GM10847 (cell line): ENCODE data around the gene SNX8.

Source experiments
- POLR2A ChIP-seq: IDR thresholded peaks from 2 replicates; pipeline ENCODE4 v1.6.1; 2011; ENCODE audit not compliant: insufficient read length; ENCODE audit errors: extremely low read depth

Gene SNX8

DNA sequence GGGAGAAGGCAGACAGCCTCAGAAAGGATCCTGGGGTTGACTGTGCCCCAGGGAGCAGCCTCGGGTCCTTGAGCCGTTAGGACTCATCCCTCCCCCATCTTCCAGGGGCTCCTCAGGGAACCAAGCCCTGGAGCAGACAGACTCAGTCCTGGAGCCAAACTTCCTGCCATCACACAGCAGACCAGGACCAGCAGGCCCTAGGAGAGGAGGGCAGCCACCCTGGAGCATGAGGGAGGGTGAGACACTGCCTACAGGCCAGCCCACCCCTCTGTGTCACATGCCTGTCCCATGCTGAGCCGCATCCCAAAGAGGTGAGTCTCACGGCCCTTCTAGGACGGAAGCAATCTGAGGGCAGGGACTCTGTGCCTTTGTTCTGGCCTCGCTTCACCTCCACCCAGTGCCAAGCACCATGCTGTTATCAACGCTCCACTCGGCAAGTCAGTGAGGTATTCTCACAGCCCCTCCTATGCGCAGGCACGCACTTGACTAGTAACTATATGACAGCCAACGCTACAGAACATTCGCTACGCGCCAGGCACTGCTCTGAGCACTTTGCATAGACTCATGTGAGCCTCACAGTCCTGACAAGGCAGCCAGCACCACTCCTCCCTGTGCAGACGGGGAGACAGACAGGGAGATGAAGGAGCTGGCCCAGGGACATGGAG is 100.6 kb downstream of the SNX8 start:
- no peak for TF ChIP-seq POLR2A

DNA sequence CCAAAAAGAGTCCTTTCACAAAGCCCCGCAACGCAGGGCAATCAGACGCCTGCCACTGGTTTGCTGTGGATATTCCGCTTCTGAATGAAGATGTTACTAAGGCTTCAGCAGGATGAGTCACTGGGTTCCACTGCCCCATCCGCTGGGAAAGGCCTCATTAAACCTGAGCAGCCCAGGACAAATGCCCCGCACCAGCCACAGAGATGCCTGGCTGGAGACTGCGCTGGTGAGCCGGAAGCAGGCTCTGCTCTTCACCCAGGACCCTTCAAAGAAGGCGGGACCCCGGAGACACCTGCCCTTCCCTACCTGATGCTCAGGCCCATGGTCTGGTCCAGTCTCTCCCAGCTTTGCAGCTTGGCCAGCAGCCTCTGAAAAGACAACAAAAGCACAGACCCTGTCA is 101.3 kb downstream of the SNX8 start:
- no peak for TF ChIP-seq POLR2A

DNA sequence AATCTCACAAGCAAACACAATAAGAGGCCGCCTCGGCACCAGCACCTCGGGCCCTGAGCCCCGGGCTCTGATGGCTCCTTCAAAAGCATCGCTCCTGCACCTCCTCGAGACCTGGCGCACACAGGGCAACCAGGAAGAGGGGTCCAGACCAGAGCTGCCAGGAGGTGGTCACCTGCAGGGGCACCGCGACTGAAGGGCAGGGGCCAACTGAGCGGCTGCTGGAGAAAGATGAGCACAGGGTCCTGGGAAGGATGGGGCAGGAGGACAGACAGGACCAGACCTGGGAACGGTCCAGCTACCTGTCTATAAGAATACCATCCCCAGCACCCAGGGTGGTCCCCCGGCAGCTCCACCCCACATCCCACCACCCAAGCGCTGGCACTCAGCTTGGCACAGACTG is 102.3 kb downstream of the SNX8 start:
- no peak for TF ChIP-seq POLR2A

DNA sequence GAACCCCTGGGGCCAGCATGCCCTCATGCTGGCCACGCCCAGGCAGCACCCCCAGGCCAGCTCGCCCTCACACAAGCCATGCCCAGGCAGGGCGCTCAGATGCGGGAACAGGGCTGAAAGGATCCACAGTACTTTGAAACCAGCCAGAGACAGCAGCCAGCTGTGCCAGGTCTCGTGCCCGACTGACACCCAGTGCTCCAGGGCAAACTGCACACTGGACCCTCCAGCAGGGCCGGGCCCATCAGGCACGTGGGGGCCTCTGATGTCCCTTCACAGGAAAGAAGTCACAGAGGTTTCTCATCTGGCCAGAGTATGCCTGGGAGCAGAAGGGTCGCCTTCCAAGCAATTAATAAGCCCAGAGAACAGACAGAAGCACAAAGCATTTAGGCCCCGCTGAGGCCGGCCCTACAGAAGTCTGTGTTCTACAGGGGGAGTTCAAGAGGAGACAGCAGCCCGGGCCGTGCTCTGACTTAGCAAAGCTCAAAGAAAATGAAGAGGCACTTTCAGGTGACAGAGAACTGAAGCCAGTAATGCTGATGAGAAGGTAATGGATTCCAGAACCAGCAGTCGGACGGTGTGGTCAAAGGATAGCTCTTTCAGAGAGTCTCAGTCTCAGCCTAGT is 102.9 kb downstream of the SNX8 start:
- no peak for TF ChIP-seq POLR2A

DNA sequence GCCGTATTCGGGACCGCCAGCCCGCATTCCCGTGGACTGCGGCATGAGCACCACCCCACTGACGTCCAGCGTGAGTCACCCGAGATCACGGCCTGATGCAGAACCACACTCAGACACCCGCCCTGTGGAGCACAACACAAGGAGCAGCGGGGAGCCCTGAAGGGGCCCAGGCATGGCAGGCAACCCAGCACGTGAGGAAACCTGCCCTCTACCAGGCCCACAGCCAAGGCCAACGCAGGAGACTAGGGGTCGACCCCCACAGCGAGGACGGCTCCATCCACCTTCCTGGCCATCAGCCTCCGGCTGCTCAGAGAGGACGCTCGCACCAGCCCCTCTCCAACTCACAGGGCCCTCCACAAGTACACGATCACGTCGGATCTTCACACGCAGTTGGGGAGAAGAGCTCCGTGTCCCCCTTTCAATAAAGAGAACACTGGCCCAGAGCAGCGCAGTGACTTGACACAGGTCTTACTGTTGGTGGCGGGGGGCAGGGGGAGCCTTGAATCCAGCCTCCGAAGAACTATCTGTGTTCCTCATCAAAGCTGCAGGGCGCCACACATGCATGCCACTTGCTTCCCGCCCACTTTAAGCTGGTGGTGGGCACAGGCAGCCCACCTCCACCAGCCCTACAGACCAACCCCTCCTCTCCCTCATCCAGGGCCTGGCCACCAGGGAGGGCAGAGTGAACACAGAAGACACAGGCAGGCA is 103.5 kb downstream of the SNX8 start:
- TF ChIP-seq POLR2A: no peak

DNA sequence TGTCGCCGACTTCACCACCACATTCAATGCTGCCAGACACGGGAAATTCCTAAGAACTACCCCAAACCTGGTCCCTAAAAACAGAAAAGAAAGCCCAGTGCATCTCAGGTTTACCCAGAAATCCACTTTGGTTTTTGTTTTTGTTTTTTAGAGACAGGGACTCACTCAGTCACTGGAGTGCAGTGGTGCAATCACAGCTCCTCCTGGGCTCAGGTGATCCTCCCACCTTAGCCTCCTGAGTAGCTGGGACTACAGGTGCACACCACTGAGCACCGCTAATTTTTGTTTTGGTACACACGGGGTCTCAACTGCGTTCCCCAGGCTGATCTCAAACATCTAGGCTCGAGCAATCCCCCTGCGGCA is 104.3 kb downstream of the SNX8 start:
- no peak for TF ChIP-seq POLR2A

DNA sequence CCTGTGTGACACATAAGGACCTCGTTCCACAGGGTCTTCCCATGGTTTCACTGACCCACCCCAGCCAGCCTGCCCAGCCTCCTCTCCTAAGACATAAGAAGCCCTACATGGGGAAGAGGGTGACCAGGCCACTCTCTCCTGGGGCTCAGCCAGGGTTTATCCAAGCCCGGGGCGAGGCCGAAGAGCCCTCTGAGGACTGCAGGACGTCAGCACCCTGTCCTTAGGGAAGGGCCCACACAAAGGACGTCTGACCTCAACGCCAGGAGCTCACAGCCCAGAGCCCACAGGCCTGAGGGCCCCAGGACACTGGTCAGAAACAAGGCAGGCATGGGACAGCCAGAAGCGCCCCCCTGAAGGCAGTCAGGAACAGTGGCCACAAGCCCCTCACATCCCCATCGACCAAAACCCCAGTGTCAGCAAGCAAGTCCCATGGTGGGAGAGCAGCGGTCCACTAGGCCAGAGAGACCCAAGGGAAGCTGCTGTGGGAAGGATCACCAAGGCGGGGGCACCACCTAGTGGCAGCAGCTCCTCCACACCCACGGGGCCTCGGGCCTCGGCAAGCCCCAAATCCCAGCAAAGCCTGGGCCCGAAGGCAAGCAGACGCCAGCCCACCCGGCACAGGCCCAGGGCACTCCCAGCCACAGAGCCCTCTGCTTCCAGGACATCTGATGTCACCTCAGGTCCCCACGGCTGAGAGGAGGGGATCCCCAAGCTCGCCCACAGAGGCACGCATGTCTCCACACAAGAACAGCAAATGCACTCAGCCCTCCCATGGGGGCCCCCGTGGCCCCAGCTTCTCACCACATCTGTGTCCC is 104.9 kb downstream of the SNX8 start:
- TF ChIP-seq POLR2A: no peak

DNA sequence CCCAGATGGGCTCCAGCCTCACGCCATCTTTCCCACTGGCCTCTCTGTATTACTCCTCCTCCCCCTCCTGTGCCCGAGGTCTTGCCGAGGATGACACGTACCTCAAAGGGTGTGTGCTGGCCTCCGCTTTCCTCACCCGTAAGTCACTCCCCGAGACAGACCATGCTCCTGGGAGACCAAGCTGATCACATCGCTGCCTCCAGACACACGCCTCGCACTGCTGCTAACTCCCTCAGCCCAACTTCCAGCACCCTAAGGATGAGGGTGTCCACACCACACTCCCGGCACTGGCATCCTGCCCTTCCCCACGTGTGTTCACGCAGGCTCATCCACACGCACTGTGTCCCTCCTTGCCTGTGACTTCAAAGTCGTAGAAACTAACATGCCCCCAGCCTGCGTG is 105.5 kb downstream of the SNX8 start:
- TF ChIP-seq POLR2A: no peak

DNA sequence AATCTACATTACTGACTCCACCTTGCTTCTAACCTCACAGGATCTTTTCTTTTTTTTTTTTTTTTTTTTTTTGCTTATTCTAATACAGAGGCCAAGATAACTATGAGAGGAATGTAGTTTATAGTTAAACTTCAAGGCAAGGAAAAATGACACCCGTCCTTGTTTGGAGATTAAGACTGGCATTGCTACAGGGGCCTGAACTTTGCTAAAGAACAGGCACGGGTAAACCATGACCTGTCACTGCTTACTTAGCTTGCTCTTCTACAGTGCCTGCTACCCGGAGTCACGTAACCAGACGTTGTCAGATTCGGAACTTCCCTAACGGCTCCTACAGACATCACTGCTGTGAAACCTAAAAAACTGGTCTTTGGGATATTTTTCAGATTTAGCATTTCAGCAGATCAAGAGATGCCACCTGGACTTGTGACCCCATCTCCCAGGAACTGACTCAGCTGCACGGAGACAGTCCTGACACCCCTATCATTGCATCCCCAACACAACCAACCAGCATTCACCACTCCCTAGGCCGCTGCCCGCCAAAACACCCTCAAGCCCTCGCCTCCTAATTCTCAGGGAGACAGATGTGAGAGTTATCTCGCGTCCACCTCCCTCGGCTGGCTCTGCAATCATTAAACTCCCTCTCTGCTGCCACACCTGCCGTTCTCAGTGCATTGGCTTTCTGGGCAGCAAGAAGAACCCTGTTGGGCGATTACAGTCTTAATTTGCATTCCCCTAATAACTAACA is 109.0 kb downstream of the SNX8 start:
- no peak for TF ChIP-seq POLR2A

DNA sequence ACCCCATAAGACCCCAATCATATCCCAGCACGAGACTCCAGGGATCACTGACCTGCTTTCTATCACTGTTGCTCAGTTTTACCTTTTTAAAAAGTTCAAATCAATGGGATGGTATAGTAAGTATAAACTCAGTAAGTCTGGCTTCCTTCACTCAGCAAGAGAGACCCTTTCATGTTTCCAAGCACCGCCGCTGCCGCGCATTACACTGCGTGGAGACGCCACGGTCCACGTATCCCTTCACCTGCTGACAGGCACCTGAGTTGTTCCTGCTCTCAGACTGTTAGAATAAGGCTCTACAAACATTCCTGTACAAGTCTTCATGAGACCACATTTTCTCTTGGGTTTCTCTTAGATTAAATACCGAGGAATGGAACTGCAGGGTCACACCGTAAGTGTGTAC is 109.8 kb downstream of the SNX8 start:
- no peak for TF ChIP-seq POLR2A

DNA sequence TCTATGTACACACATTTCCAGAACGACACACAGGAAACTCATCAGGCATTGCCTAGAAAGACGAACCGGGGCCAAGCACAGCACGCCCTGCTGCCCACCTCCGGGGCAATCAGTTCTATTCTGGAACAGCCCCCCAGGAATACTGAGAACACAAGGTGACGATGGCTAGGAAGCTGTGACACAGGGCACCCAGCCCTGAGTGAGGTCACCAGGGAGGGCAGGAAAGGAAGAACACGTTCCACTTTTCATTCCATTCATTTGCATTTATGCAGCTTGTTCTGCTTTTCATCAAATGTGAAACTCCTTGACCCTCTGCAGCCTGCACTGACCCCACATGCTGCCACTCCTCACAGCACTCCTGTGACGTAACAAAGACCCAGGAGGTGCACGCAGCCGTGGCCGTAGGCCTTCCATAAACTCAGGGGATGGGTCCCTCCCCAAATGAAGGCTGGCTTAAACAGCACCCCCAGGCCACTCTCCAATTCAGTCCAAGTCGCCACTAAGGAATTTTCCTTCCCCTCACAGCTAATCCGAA is 110.4 kb downstream of the SNX8 start:
- no peak for TF ChIP-seq POLR2A

DNA sequence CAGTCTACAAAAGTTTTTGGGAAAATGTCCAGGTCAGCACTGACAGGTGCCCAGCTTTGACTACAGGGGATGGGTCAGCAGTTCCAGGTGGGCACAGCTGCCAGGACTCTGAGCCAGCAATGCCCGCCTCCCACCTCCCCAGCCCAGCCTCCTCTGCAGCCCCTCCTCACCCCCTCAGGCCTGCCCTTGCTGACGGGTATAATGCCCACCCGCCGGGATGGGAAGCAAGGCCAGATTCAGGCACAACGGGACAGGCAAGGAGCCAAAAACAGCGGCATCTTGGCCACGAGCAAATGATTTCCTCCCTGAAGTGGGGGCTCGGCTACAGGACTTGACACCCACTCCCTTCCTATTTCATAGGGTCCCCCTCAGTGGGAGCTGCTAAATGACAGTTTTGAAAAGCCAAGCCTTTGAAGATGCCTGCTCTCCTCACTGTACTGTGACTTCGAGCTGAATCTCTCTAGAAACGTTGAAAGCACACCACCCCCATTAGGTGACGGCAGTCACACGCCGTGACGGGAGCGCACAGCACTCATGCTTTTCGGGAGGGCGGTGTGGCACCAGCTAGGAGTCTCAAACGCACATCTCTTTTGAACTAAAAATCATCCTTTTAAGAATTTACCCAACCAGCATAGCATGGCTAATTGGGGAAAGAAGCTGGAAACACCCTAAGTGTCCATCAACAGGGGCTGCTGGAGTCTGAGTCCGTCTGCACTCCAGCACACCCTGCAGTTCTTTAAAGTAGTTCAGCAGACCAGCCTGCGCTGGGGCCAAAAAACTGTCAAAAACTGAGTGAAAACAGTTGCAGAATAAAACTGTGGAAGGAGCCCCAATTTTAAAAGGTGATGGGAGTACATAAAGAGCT is 111.1 kb downstream of the SNX8 start:
- TF ChIP-seq POLR2A: no peak

DNA sequence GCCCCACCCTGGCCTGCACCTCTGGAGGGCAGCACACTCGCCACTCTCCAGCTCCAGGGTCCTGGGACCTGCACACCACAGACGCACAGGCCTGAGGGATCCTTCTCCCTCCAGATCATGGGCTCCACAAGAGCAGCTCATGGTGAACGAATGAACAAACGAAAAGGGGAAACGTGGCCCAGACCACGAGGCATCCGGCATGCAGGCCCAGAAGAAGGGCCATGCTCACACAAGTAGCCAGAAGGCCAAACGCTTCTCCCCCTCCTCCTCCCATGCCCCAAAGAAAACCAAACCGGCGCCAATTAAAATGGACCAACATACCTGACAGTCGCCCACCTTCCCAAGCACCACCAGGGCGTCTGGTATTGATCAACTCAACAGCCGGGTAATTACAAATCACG is 111.9 kb downstream of the SNX8 start:
- no peak for TF ChIP-seq POLR2A
